MCF 10A (cell line): Measurements from ENCODE around the gene FOXP1. TPM values are rescaled to one million over a fixed set of nuclear protein-coding genes. Genes with fewer than 3 reads are reported as not detected.

ENCODE experiments used
- BruUV-seq: library from RNA; stranded (reverse); fragments of 400-500 nt; replicated peaks from 2 replicates; lab custom pipeline; 2021; lab: Mats Ljungman, UMichigan
- CTCF ChIA-PET: fragments of 300-600 bp; sonication (Branson Sonifier 250); formaldehyde crosslinking; extraction: SDS; loops from one replicate; lab custom pipeline; 2021; ENCODE audit warnings: antibody characterized with exemption, inconsistent platforms; lab: Yijun Ruan, JAX
- POLR2A ChIA-PET: fragments of 300-600, 350-650 bp; sonication (Branson Sonifier 250); formaldehyde crosslinking; extraction: SDS; loops from one replicate; lab custom pipeline; 2020; ENCODE audit warnings: antibody characterized with exemption, inconsistent platforms; lab: Yijun Ruan, JAX
- DNase-seq: peaks from one replicate; pipeline ENCODE4 v3.0.0-alpha.2; 2018; ENCODE audit not compliant: unreplicated experiment
- H3K27ac Mint-ChIP-seq: one replicate; pipeline ENCODE4 v1.8.0; 2022; ENCODE audit warnings: mild to moderate bottlenecking, low read depth, mixed read lengths; ENCODE audit not compliant: unreplicated experiment
- H3K27me3 Mint-ChIP-seq: one replicate; pipeline ENCODE4 v1.8.0; 2022; ENCODE audit warnings: mixed read lengths; ENCODE audit not compliant: insufficient read depth, unreplicated experiment
- H3K36me3 Mint-ChIP-seq: one replicate; pipeline ENCODE4 v1.8.0; 2022; ENCODE audit warnings: mild to moderate bottlenecking, moderate library complexity, mixed read lengths; ENCODE audit not compliant: insufficient read depth, unreplicated experiment
- H3K4me1 Mint-ChIP-seq: one replicate; pipeline ENCODE4 v1.8.0; 2022; ENCODE audit warnings: mixed read lengths; ENCODE audit not compliant: insufficient read depth, unreplicated experiment
- H3K4me3 Mint-ChIP-seq: one replicate; pipeline ENCODE4 v1.8.0; 2022; ENCODE audit warnings: mild to moderate bottlenecking, moderate library complexity, mixed read lengths; ENCODE audit not compliant: unreplicated experiment
- H3K9me3 Mint-ChIP-seq: one replicate; pipeline ENCODE4 v1.8.0; 2022; ENCODE audit warnings: mixed read lengths; ENCODE audit not compliant: unreplicated experiment
- intact Hi-C: fragments of 100-400 bp; cut with micrococcal nuclease; formaldehyde crosslinking; loops from 2 replicates; pipeline ENCODE4 v1.14.1; 2022
- total RNA-seq: library from RNA; stranded (reverse); gene quantifications from 2 replicates; pipeline ENCODE4 v1.2.3, GENCODE V29; 2022
- TF ChIP-seq, protein P1 (sequence below): fragments of 200-600 bp; IDR thresholded peaks from one replicate; pipeline ENCODE4 v1.8.0; 2022; ENCODE audit warnings: antibody characterized with exemption, mild to moderate bottlenecking; ENCODE audit not compliant: unreplicated experiment

Gene FOXP1
- total RNA-seq, 1 experiment from 2014 or later = 49.0 TPM

DNA sequence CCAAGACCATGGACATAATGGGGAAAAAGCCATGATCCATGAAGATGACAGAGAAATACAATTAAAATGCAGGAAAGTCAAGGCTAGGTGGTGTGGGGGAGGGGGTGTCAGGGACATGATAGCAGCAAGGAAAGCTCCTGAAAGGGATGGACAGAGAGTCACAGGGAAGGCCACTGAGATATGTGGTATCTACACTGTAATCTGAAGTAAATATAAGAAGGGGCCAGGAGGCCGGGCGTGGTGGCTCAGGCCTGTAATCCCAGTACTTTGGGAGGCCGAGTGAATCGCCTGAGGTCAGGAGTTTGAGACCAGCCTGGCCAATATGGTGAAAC is 62.5 kb downstream of the FOXP1 start:
- CTCF ChIA-PET = no interaction called here
- DNase-seq = no peak
- Mint-ChIP-seq H3K9me3 (no peaks in the 10 kb centered on the region), H3K4me3 (no peak overlapping the region), H3K27ac (peak overlapping the region; percentile 60), H3K27me3 (no peaks in the 10 kb centered on the region), H3K36me3 (no peaks in the 10 kb centered on the region), H3K4me1 (peaks cover 19% of the 10 kb centered on the region)
- no TSS peak for BruUV-seq
- intact Hi-C loops = no loop called here
- POLR2A ChIA-PET = no interaction called here
- TF ChIP-seq, protein P1, sequence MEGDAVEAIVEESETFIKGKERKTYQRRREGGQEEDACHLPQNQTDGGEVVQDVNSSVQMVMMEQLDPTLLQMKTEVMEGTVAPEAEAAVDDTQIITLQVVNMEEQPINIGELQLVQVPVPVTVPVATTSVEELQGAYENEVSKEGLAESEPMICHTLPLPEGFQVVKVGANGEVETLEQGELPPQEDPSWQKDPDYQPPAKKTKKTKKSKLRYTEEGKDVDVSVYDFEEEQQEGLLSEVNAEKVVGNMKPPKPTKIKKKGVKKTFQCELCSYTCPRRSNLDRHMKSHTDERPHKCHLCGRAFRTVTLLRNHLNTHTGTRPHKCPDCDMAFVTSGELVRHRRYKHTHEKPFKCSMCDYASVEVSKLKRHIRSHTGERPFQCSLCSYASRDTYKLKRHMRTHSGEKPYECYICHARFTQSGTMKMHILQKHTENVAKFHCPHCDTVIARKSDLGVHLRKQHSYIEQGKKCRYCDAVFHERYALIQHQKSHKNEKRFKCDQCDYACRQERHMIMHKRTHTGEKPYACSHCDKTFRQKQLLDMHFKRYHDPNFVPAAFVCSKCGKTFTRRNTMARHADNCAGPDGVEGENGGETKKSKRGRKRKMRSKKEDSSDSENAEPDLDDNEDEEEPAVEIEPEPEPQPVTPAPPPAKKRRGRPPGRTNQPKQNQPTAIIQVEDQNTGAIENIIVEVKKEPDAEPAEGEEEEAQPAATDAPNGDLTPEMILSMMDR = no peak

DNA sequence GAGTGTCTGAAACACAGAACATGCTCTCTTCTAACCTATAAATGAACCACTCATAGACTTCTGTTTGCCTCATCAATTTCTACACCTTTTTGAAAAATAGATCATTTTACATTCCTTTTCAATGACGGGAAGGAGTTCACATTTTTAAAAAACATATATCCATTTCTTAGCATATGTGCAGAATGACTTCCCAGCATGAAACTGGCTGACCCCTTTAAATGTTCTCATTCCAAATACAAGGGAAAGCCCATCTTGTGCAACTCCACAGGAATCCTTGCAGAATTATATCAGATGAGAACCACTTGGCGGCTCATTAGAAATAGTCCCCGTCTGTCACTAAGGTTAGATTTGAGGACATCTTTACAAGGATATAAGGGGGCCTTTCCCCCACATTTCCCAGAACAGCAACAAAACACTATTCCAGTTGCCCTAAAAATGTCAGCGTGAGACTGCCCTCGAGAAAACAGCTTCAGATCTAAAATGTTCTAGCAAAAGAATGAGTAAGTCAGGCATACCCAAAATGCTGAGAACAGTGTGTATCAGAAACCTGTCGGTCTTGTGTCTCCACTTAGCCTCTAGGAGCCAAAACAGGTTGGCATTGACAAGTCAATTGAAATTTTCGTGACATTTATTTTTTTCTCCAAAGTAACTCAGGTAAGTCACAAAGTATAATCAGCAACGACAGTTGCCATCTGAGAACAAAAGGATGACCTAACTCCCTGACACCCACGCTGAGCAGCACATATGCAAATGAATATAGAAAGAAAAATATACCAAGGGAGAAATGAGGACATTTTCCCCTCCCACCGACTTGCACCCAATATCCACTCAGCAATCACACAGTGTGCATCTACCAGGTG is 63.1 kb downstream of the FOXP1 start:
- H3K27ac Mint-ChIP-seq = peak overlapping the region; percentile 60

DNA sequence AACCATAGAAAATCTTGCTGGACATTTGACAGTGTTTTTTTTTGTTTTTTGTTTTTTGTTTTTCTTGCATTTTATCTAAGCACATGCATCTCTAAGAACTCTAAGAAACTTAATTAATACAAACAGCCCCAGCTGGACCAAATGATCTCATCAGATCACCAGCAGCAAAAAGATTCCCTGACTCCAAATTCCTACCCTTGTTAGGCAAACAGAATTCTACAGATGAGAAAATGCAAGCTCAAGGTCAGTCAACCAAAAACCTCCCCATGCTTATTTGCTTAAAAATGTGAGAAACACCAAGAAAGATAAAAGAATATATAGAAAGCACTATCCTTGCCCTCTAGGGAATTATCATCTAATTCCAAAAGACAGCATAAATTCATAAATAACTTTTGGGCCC is 65.4 kb downstream of the FOXP1 start:
- H3K27ac Mint-ChIP-seq = no peak overlapping the region
- no TSS peak for BruUV-seq
- DNase-seq = no peak
- CTCF ChIA-PET = interaction anchor here (0.6 to 0.7 kb wide), 2 partner anchors 24 to 426 kb away, joined by 3 read pairs; no protein-coding TSS in a partner anchor
- H3K36me3 Mint-ChIP-seq = no peaks in the 10 kb centered on the region
- H3K4me3 Mint-ChIP-seq = no peak overlapping the region
- peaks cover 19% of the 10 kb centered on the region for H3K4me1 Mint-ChIP-seq
- POLR2A ChIA-PET = interaction anchor here (0.9 kb wide), 1 partner anchor 22 kb away, joined by 3 read pairs; no protein-coding TSS in a partner anchor
- intact Hi-C loops = no loop called here
- TF ChIP-seq, protein P1 = no peak
- H3K27me3 Mint-ChIP-seq = no peaks in the 10 kb centered on the region
- no peaks in the 10 kb centered on the region for H3K9me3 Mint-ChIP-seq

More for the DNA sequence above, 63.1 kb downstream of the FOXP1 start:
- CTCF ChIA-PET = interaction anchor here (0.5 kb wide), 1 partner anchor 162 kb away, joined by 3 read pairs; no protein-coding TSS in a partner anchor
- no peak for DNase-seq
- no TSS peak for BruUV-seq
- TF ChIP-seq, protein P1 = no peak
- no peaks in the 10 kb centered on the region for H3K9me3 Mint-ChIP-seq
- no peaks in the 10 kb centered on the region for H3K27me3 Mint-ChIP-seq
- no peak overlapping the region for H3K4me3 Mint-ChIP-seq
- peaks cover 19% of the 10 kb centered on the region for H3K4me1 Mint-ChIP-seq
- POLR2A ChIA-PET = interaction anchor here (0.5 kb wide), 1 partner anchor 289 kb away, joined by 3 read pairs; no protein-coding TSS in a partner anchor
- intact Hi-C loops = no loop called here
- H3K36me3 Mint-ChIP-seq = no peaks in the 10 kb centered on the region

DNA sequence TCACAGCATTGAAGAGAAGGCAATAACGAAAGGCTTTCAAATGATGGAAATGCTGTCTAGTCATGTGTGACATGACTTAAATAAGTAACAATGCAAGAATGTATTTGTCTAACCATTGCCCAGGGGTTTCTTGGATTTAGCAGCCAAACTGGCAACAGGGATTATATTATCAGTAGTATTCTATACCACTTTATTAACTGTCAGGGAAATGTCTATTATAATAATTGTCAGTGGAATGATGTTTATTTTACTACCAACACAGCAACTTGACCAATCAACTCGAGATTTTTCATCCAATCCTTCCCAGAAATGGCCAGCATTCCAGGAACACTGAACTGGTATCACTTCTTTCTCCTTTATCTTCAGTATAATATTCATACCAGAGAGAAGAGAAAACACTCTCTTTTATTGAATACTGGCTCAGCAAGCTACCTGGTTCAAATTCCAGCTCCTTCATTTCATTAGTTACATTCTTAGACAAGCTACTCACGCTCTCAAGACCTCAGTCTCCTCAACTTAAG is 66.2 kb downstream of the FOXP1 start:
- no peaks in the 10 kb centered on the region for H3K27me3 Mint-ChIP-seq
- intact Hi-C loops = no loop called here
- H3K9me3 Mint-ChIP-seq = no peaks in the 10 kb centered on the region
- peaks cover 19% of the 10 kb centered on the region for H3K4me1 Mint-ChIP-seq
- TF ChIP-seq, protein P1 = no peak
- DNase-seq = no peak
- BruUV-seq = no TSS peak
- no peak overlapping the region for H3K27ac Mint-ChIP-seq
- CTCF ChIA-PET = interaction anchor here (0.6 to 0.7 kb wide), 2 partner anchors 10 to 427 kb away, joined by 3 read pairs; no protein-coding TSS in a partner anchor
- POLR2A ChIA-PET = interaction anchor here (0.9 kb wide), 1 partner anchor 21 kb away, joined by 3 read pairs; no protein-coding TSS in a partner anchor
- H3K36me3 Mint-ChIP-seq = no peaks in the 10 kb centered on the region
- no peak overlapping the region for H3K4me3 Mint-ChIP-seq
